ENCODE data around the gene RAB3IL1. TPM values are rescaled to one million over a fixed set of nuclear protein-coding genes. Genes with fewer than 3 reads are reported as not detected.

Gene RAB3IL1
- total and polyA plus RNA-seq, 2 of the 13 experiments (the other 11 are each of a cell fraction or from before 2014, with no cell fraction given): 1.2 to 2.0 TPM

DNA sequence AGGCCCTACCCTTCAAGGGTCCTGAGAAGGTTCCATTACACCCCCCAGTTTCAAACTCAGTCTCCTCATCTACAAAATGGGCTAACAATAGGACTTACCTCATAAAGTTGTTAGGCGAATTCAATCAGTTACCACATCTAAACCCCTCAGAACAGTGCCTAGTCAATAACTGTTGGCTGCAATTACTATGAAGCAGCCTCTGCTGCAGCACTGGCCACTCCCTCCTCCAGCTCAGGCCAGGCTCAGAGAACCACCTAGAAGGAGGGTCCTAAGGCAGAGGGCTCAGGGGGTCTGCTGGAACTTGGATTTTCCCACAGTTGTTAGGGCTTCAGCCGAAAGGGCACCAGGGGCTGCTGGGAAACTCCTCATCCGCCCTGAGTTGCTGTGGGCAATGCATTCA is 30.7 kb downstream of the RAB3IL1 start:
- ATAC-seq: no peak
- in situ Hi-C loops (cut with HindIII; ENCODE audit: extremely low pct_ligation_motif_present, low pct_unique_long_range_greater_than_20kb): no loop called here
- Histone ChIP-seq H4K20me1 (ENCODE audit: insufficient read depth, low read length) (no peaks in the 10 kb centered on the region), H3K79me2 (ENCODE audit: insufficient read depth, low read length) (no peaks in the 10 kb centered on the region), H3K36me3 (replicated peaks in 1 of 2; ENCODE audit: control insufficient read depth in 1 of 2, insufficient read depth in 2 of 2, low read length in 2 of 2) (no peaks in the 10 kb centered on the region), H2AFZ (ENCODE audit: low read length) (no peak overlapping the region), H3K27me3 (ENCODE audit: control insufficient read depth in 1 of 2, insufficient read depth in 2 of 2, low read length in 2 of 2) (no peaks in the 10 kb centered on the region), H3K4me2 (ENCODE audit: low read depth, low read length) (no peak overlapping the region), H3K4me3 (replicated peaks in 1 of 3; ENCODE audit: insufficient read depth in 1 of 3, low read depth in 2 of 3, low read length in 3 of 3) (no peak overlapping the region), H3K27ac (ENCODE audit: extremely low read length, insufficient read depth, low read length) (no peak overlapping the region), H3K9me3 (ENCODE audit: low read length) (no peaks in the 10 kb centered on the region), H3K9ac (ENCODE audit: insufficient read depth, low read depth, low read length) (no peak overlapping the region), H3K4me1 (ENCODE audit: insufficient read depth, low read length) (peaks cover 14% of the 10 kb centered on the region)
- no peak for FAIRE-seq
- DNase-seq (ENCODE audit: low spot score): no peak
- 88% methylated on average over 1 of the region's 3 CpGs for WGBS (ENCODE audit: low lambda C conversion rate)
- CTCF ChIA-PET (ENCODE audit: low intra/inter-chr PET ratio, low total read pairs): no interaction called here
- TF ChIP-seq ZFP90 (CRISPR knock-in tag; IDR thresholded peaks at IDR 0.05; ENCODE audit: borderline replicate concordance): peak; percentile 98
- TF ChIP-seq TFE3 (CRISPR knock-in tag; IDR thresholded peaks at IDR 0.05): no peak
- no peak for TF ChIP-seq ZFAT (CRISPR knock-in tag; conservative IDR thresholded peaks at IDR 0.05)
- POLR2A ChIA-PET: no interaction called here
- BruUV-seq (replicated peaks): no TSS peak
- intact Hi-C loops (cut with micrococcal nuclease; ENCODE audit: unreplicated experiment): no loop called here

DNA sequence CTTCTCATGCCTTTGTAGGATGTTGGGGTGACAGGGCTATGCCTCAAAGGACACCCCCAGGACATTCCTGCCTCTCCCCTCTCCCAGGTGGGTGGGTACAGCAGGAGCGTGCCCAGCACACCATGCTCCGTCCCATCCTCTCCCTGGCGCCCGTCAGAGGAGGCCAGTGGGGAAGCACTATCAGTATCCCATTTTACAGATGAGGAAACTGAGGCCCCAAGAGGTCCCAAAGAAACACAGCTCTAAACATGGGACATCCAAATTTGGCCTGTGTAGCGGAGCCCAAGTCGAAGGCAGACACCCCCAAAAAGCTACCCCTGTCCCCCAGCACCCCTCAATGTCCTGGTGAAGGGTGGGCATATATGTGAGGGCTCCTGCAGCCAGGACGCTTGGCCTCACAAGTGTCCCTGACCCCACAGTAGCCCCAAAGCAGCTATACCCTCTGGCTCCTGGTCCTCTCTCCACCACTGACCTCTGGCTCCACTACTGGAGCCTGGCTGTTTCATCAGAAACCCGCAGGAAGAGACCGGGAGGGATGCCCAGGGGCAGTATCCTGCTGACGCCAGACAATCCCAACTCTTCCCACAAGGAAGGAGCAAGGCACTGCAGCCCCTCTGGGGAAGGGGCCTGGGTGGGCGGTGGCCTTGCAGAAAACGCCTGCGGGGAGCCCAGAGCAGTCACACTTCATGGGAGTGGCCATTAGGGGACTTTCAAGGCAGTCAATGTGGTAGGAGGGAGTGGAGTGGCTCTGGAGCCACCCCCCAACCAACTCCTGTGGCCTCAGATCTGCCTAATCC is 31.4 kb downstream of the RAB3IL1 start:
- no peak for DNase-seq (ENCODE audit: low spot score)
- Histone ChIP-seq H3K36me3 (replicated peaks in 1 of 2; ENCODE audit: control insufficient read depth in 1 of 2, insufficient read depth in 2 of 2, low read length in 2 of 2) (no peaks in the 10 kb centered on the region), H3K27me3 (ENCODE audit: control insufficient read depth in 1 of 2, insufficient read depth in 2 of 2, low read length in 2 of 2) (no peaks in the 10 kb centered on the region), H3K4me2 (ENCODE audit: low read depth, low read length) (no peak overlapping the region), H3K9me3 (ENCODE audit: low read length) (no peaks in the 10 kb centered on the region), H3K9ac (ENCODE audit: insufficient read depth, low read depth, low read length) (no peak overlapping the region), H3K27ac (ENCODE audit: extremely low read length, insufficient read depth, low read length) (no peak overlapping the region), H3K4me1 (ENCODE audit: insufficient read depth, low read length) (peaks cover 13% of the 10 kb centered on the region), H3K4me3 (replicated peaks in 1 of 3; ENCODE audit: insufficient read depth in 1 of 3, low read depth in 2 of 3, low read length in 3 of 3) (no peak overlapping the region), H2AFZ (ENCODE audit: low read length) (no peak overlapping the region), H4K20me1 (ENCODE audit: insufficient read depth, low read length) (no peaks in the 10 kb centered on the region), H3K79me2 (ENCODE audit: insufficient read depth, low read length) (no peaks in the 10 kb centered on the region)
- WGBS (ENCODE audit: low lambda C conversion rate): 100% methylated on average over 6 of the region's 13 CpGs
- ChIA-PET POLR2A (no interaction called here), CTCF (ENCODE audit: low intra/inter-chr PET ratio, low total read pairs) (no interaction called here)
- FAIRE-seq: no peak
- no peak for ATAC-seq
- in situ Hi-C loops (cut with HindIII; ENCODE audit: extremely low pct_ligation_motif_present, low pct_unique_long_range_greater_than_20kb): no loop called here
- TF ChIP-seq ZNF629 (CRISPR knock-in tag; conservative IDR thresholded peaks at IDR 0.05) (peak; percentile 62), SIN3B (IDR thresholded peaks at IDR 0.05; ENCODE audit: low read length) (no peak), HOXA3 (CRISPR knock-in tag; IDR thresholded peaks at IDR 0.05) (no peak)
- intact Hi-C loops (cut with micrococcal nuclease; ENCODE audit: unreplicated experiment): no loop called here
- BruUV-seq (replicated peaks): no TSS peak
